Stomach (tissue), 9 donors: ENCODE results near the gene ACOT7. TPM values are rescaled to one million over a fixed set of nuclear protein-coding genes. Genes with fewer than 3 reads are reported as not detected.

Experiments used
- DNase-seq, 2 donors: peaks; one replicate each; pipeline versions ENCODE4 v3.0.0 to v3.0.0-alpha.2; 2013 to 2019
- H3K27ac ChIP-seq, 5 donors: fragments of 200-600 bp in 4 of 5; sonication (generic) in 4 of 5; one replicate each; pipeline ENCODE4 v1.5.1; 2013 to 2019; ENCODE audit warnings: mild to moderate bottlenecking in 1 of 5, moderate library complexity in 1 of 5
- H3K27me3 ChIP-seq, 3 donors: fragments of 200-600 bp; sonication (generic); one replicate each; pipeline ENCODE4 v1.5.1; 2017 to 2019; ENCODE audit warnings: mixed run types in 1 of 3
- H3K36me3 ChIP-seq, 4 donors: fragments of 200-600 bp; sonication (generic); 1 replicate in 3 of 4; 2 replicates in 1 of 4; pipeline ENCODE4 v1.5.1; 2016 to 2019
- H3K4me1 ChIP-seq, 4 donors: fragments of 200-600 bp; sonication (generic); one replicate each; pipeline ENCODE4 v1.5.1; 2016 to 2019
- H3K4me3 ChIP-seq, 4 donors: fragments of 200-600 bp; sonication (generic) in 3 of 4; one replicate each; pipeline ENCODE4 v1.5.1; 2016 to 2019; ENCODE audit warnings: mild to moderate bottlenecking in 1 of 4
- H3K9me3 ChIP-seq, 4 donors: fragments of 200-600 bp; sonication (generic); one replicate each; pipeline ENCODE4 v1.5.1; 2016 to 2019
- CTCF ChIP-seq, 7 experiments: fragments of 450-650 bp in 4 of 7; fragments of 200-600 bp in 3 of 7; sonication (generic) in 3 of 7; IDR thresholded peaks; one replicate each; pipeline ENCODE4 v1.5.1; 2016 to 2019; ENCODE audit warnings: antibody characterized with exemption in 7 of 7, control low read depth in 2 of 7, mild to moderate bottlenecking in 1 of 7
- EP300 ChIP-seq: sonication (generic); formaldehyde crosslinking; IDR thresholded peaks from one replicate; pipeline ENCODE4 v1.6.1; 2017; ENCODE audit warnings: antibody characterized with exemption
- POLR2A ChIP-seq, 4 donors: fragments of 450-650 bp; IDR thresholded peaks; one replicate each; pipeline ENCODE4 v1.6.1; 2016; ENCODE audit warnings: antibody characterized with exemption in 4 of 4, control low read depth in 2 of 4, mild to moderate bottlenecking in 1 of 4, moderate library complexity in 1 of 4
- POLR2AphosphoS5 ChIP-seq, 3 donors: sonication (generic); formaldehyde crosslinking; IDR thresholded peaks; one replicate each; pipeline ENCODE4 v1.6.1; 2016; ENCODE audit warnings: antibody characterized with exemption in 3 of 3
- WGBS, 5 donors: extraction: QIAGEN DNeasy Blood & Tissue Kit in 3 of 5; methylation state at CpG; one replicate each; pipeline versions ENCODE4 v1.1.5 to v1.1.7; 2013 to 2018; 5-methylcytosine and 5-hydroxymethylcytosine counted together
- intact Hi-C: fragments of 100-400 bp; cut with DNase I; formaldehyde crosslinking; loops from one replicate; pipeline ENCODE4 v1.15.1; 2023; ENCODE audit warnings: low total_unique reads
- polyA plus RNA-seq, 3 donors: library from polyadenylated mRNA; stranded (reverse); fragments of 200-250 nt; gene quantifications; one replicate each; pipeline ENCODE4 v1.2.3, GENCODE V29; 2013
- total RNA-seq, 5 donors: library from RNA; depleted of rRNA; stranded (reverse); fragments of >200 nt; gene quantifications; one replicate each; pipeline versions ENCODE4 v1.1.0 to v1.2.3, GENCODE V29; 2014 to 2016
- donor health status: healthy with polysubstance abuse.
- donor health status: Bipolar disorder and iron deficiency.
- donor health status: healthy.

The ACOT7 gene
- total and polyA plus RNA-seq, 8 donors, result 9.4 to 69.8 (median 19.4) TPM; not detected in 1

- H3K36me3 ChIP-seq, result no peaks in the 10 kb centered on the region
- intact Hi-C loops, result no loop called here
- DNase-seq, result peak; percentile 50 to 70
- no peaks in the 10 kb centered on the region for H3K9me3 ChIP-seq
- peaks cover 39 to 100% (median 97%) of the 10 kb centered on the region in 3 donors for H3K27me3 ChIP-seq
- H3K27ac ChIP-seq, result no peak within 1 kb of the TSS
- TF ChIP-seq POLR2AphosphoS5 (IDR thresholded peaks at IDR 0.05) (no peak), POLR2A (IDR thresholded peaks at IDR 0.05) (no peak), CTCF (IDR thresholded peaks at IDR 0.05) (no peak), EP300 (no peak)
- H3K4me1 ChIP-seq, result peaks cover 45 to 54% (median 50%) of the 10 kb centered on the region in 4 donors
- 0 to 3% (median 0%) methylated on average over 14 to 62 of the region's 62 CpGs for WGBS, 5 donors
- H3K4me3 ChIP-seq, result peak within 1 kb of the TSS; percentile 39 to 56 (median 43)
These were observed 26.4 kb upstream of the ACOT7 start, which contains the start of gene HES2 for GRCh38 chr1:6419804-6420453. HES2 (minus strand) TSS chr1:6419919; CDS start chr1:6419820, 99 bp downstream.

GRCh38 chr1:6419397-6419803, 25.8 kb upstream of the ACOT7 start:
- 0 to 3% (median 2%) methylated on average over 30 to 48 of the region's 48 CpGs; no CpG with 5 or more reads in 2 of the 5 donors for WGBS, 5 donors
- Histone ChIP-seq H3K27me3 (peaks cover 36 to 100% (median 97%) of the 10 kb centered on the region in 3 donors), H3K36me3 (no peaks in the 10 kb centered on the region), H3K4me3 (peak overlapping the region; percentile 39 to 56 (median 43)), H3K9me3 (no peaks in the 10 kb centered on the region), H3K27ac (no peak overlapping the region), H3K4me1 (peaks cover 40 to 52% (median 49%) of the 10 kb centered on the region in 4 donors)
- TF ChIP-seq EP300, result no peak
- TF ChIP-seq POLR2AphosphoS5 (IDR thresholded peaks at IDR 0.05), result no peak
- TF ChIP-seq POLR2A (IDR thresholded peaks at IDR 0.05), result no peak
- TF ChIP-seq CTCF (IDR thresholded peaks at IDR 0.05), result no peak
- DNase-seq, result peak in 1 of 2 donors; percentile 48
- intact Hi-C loops, result no loop called here

- 5 to 23% (median 6%) methylated on average over 8 to 69 of the region's 69 CpGs for WGBS, 5 donors
- H3K36me3 ChIP-seq, result no peaks in the 10 kb centered on the region
- TF ChIP-seq POLR2AphosphoS5 (IDR thresholded peaks at IDR 0.05), result no peak
- no peak for TF ChIP-seq CTCF (IDR thresholded peaks at IDR 0.05)
- TF ChIP-seq POLR2A (IDR thresholded peaks at IDR 0.05), result no peak
- no peak for TF ChIP-seq EP300
- DNase-seq, result no peak
- no peak overlapping the region for H3K27ac ChIP-seq
- peaks cover 34 to 49% (median 46%) of the 10 kb centered on the region in 4 donors for H3K4me1 ChIP-seq
- peaks cover 32 to 100% (median 97%) of the 10 kb centered on the region in 3 donors for H3K27me3 ChIP-seq
- intact Hi-C loops, result no loop called here
- H3K9me3 ChIP-seq, result no peaks in the 10 kb centered on the region
- H3K4me3 ChIP-seq, result peak overlapping the region; percentile 39 to 56 (median 43)
These were observed 25.3 kb upstream of the ACOT7 start for GRCh38 chr1:6418668-6419396.

- TF ChIP-seq POLR2A (IDR thresholded peaks at IDR 0.05), result no peak
- TF ChIP-seq POLR2AphosphoS5 (IDR thresholded peaks at IDR 0.05), result no peak
- no peak for TF ChIP-seq CTCF (IDR thresholded peaks at IDR 0.05)
- TF ChIP-seq EP300, result no peak
- Histone ChIP-seq H3K27ac (no peak overlapping the region), H3K9me3 (no peaks in the 10 kb centered on the region), H3K4me3 (peak overlapping the region in 1 of 4 donors; percentile 56), H3K36me3 (no peaks in the 10 kb centered on the region), H3K4me1 (peaks cover 27 to 42% (median 39%) of the 10 kb centered on the region in 4 donors), H3K27me3 (peaks cover 31 to 100% (median 92%) of the 10 kb centered on the region in 3 donors)
- intact Hi-C loops, result no loop called here
- WGBS, 5 donors, result 54 to 85% (median 56%) methylated on average over 4 to 8 of the region's 8 CpGs
- DNase-seq, result no peak
These were observed 24.5 kb upstream of the ACOT7 start for GRCh38 chr1:6417961-6418667.
